Transverse colon (tissue), 4 donors: ENCODE results near the gene CST7.

Experiments used
- EP300 ChIP-seq: sonication (generic); formaldehyde crosslinking; IDR thresholded peaks from one replicate; pipeline ENCODE4 v1.6.1; 2017; ENCODE audit warnings: antibody characterized with exemption, low read depth
- POLR2A ChIP-seq: fragments of 450-650 bp; IDR thresholded peaks from one replicate; pipeline ENCODE4 v1.6.1; 2016; ENCODE audit warnings: antibody characterized with exemption, mild to moderate bottlenecking, moderate library complexity
- POLR2AphosphoS5 ChIP-seq, 3 donors: sonication (generic); formaldehyde crosslinking; IDR thresholded peaks; one replicate each; pipeline ENCODE4 v1.6.1; 2016; ENCODE audit warnings: antibody characterized with exemption in 3 of 3
- TF ChIP-seq, protein P1 (sequence below), 5 experiments: fragments of 200-600 bp in 3 of 5; fragments of 450-650 bp in 2 of 5; sonication (generic) in 3 of 5; IDR thresholded peaks; 1 replicate in 2 of 5; 2 replicates in 3 of 5; pipeline ENCODE4 v1.5.1; 2016 to 2017; ENCODE audit warnings: antibody characterized with exemption in 5 of 5, inconsistent platforms in 3 of 5, mild to moderate bottlenecking in 2 of 5, moderate library complexity in 1 of 5

DNA sequence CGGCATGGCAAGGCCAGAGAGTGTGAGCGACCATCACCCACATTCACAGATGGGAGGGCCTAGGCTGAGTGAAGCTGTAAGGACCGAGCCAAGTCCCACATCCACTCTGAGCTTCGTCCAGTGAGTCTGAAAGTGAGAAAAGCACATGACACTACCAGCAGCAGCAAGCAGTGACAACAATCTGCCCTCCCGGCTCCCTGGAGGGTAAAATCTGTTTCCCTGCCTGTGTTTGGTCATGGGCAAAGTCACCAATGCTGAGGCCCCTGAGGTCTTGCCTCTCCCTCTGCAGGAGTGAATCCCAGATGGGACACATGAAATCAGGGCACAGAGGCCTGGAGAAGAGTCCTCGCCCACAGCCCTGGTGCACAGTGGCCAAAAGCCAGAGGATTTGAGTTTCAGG is 6.4 kb upstream of the CST7 start:
- TF ChIP-seq POLR2AphosphoS5 (IDR thresholded peaks at IDR 0.05) (no peak), EP300 (no peak), POLR2A (no peak)
- TF ChIP-seq, protein P1, sequence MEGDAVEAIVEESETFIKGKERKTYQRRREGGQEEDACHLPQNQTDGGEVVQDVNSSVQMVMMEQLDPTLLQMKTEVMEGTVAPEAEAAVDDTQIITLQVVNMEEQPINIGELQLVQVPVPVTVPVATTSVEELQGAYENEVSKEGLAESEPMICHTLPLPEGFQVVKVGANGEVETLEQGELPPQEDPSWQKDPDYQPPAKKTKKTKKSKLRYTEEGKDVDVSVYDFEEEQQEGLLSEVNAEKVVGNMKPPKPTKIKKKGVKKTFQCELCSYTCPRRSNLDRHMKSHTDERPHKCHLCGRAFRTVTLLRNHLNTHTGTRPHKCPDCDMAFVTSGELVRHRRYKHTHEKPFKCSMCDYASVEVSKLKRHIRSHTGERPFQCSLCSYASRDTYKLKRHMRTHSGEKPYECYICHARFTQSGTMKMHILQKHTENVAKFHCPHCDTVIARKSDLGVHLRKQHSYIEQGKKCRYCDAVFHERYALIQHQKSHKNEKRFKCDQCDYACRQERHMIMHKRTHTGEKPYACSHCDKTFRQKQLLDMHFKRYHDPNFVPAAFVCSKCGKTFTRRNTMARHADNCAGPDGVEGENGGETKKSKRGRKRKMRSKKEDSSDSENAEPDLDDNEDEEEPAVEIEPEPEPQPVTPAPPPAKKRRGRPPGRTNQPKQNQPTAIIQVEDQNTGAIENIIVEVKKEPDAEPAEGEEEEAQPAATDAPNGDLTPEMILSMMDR (IDR thresholded peaks at IDR 0.05) = no peak
